Hematopoietic multipotent progenitor cell treated with erythropoietin and hydrocortisone succinate and interleukin-3 and kit ligand, for 4 days (in vitro differentiated cells): Measurements from ENCODE around the gene RFX4.
"Not testable (repeated sequence)": the region's sequence is repeated elsewhere in the genome, so short reads cannot be mapped to it uniquely, and the experiment has no call there.

ENCODE experiments used
- DNase-seq: peaks from one replicate; pipeline ENCODE4 v3.0.0-alpha.2; 2015

The RFX4 gene

DNA sequence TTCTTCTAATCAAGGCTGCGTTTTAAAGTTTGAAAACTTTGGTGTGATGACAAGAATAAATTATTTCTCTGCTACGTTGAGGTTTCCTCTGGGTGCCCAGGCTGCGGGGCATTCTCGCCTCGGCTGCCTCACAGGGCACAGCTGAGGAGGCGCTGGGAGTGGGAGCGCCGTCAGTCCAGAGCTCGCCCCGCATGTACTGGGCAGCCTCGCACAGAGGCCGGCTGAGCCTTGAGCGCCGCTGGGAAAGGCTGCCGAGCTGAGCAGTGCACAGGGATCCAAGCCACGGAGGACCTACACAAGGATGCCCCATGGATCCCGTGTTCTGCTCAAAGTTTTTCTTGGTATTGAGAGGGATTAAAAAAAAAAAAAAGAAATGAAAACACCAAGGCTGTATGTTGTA is 11.6 kb downstream of the RFX4 start:
- no peak for DNase-seq

DNA sequence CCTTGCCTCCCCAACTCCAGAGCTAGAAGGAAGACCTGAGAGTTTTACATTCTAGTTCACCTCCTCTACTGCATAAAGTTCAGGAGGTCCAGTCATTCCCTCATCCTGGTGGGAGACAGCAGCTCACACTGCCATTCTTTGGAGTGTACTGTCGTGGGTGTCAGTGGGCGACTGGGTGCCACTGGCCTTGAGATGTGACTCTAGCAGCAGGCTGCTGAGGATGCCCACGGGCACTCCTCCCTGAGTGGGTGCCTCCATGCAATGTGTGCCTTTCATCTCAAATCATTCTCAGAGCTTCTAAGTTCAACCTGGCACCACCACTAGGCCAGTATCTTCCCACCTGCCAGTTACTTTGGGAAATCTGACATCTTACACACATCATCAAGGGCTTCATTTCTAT is 12.5 kb downstream of the RFX4 start:
- no peak for DNase-seq

DNA sequence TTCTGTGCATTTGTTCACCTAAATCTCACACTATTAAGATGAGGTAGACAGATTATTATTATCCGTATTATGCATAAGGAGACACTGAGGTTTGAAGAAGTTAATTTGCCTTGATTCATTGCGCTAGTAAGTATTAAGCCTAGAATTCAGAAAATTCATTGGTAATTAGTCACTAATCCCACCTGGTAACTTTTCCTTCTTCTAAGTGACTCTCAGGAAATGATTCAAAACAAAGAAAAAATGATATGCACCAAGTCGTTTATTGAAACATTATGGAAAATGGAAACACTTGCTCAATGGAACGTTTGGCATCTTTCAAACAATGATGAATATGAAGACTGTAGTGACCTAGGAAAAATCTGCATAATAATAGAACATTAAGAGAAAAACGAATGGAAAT is 15.2 kb downstream of the RFX4 start:
- no peak for DNase-seq

DNA sequence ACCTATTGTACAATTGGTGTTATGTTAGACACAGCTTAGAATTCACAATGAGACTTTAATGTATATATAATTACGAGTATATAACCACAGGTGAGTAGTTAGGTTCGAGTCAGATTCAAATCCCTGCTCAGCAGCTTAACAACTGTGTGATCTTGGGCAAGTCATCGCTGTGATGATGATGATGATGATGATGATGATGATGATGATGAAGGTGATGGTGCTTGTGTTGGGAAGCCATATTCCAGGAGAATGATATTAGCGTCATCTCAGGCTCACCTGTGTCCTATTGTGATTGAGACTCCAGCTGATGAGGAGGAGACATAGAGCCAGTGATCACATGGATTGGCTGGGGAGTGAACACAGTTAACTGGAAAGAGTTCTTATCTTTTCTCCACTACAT is 16.5 kb downstream of the RFX4 start:
- no peak for DNase-seq

DNA sequence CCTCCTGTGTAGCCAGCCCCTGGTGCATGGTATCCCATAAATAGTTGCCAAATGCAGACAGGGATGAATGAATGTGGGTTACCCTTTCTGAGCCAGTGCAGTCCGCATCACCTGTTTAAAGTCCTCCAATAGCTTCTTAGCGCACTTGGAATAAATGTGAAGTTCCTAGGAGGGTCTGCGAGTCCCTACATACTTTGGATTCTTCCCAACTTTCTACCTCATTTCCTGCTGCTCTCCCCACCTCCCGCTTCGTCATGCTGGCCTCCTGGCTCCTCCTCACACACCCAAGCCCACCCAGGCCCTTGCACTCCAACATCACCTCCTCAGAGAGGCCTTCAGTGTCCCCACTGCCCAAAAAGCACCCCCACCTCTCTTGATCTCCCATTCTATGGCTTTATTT is 17.7 kb downstream of the RFX4 start:
- no peak for DNase-seq

DNA sequence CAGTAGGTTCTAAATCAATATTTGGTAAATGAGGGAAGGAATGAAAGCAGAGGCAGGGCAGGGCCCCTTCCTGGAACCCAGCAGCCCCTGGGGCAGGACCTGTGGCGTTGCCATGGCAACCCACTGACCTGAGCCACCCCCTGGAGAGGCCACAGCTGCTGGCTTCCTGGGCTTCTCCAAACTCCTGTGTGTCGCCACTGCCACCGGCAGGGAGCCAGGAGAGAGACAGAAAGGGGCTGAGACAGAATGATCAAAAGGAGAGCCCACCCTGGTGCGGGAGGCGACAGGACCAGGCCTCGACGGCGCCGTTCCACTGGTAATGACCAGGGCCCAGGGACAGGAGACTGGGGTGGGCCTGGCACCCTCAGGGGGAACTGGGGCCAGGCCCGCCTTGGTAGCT is 18.2 kb downstream of the RFX4 start:
- DNase-seq: no peak

DNA sequence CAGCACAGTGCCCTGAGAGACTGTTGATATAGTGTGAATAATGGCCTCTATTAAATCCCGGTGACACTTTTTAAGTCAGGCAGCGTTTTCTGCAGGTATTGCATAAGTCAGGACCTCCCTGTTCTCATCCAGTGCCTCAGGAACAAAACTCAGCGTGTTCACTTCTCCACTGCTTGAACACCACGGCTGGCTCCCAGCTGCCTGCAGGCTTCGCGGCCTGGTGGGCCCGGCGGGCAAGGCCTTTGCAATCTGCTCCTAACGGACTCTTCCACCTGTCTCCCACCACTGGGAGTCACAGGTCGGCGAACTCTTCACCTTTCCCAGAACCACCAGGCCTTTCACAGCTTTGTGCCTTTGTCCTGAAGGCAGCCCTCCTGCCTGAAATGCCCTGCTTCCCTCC is 18.7 kb downstream of the RFX4 start:
- DNase-seq: no peak

DNA sequence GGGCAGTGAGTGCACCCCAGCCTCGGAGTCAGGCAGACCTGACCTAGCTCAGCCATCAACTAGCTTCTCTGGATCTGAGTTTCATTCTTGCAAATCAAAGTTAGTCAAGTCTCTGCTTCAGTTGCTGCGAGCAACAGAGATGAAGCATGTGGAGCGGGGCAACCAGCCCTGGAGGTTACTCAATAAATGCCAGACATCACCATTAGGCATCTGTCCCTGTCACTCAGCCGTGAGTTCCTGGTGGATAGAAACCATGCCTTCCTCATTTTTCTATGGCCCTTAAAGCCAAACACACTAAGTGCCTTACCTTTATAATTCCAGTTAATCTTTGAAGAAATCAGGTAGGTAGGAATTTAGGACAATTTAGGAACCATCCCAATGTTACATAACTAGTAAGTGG is 19.3 kb downstream of the RFX4 start:
- no peak for DNase-seq

DNA sequence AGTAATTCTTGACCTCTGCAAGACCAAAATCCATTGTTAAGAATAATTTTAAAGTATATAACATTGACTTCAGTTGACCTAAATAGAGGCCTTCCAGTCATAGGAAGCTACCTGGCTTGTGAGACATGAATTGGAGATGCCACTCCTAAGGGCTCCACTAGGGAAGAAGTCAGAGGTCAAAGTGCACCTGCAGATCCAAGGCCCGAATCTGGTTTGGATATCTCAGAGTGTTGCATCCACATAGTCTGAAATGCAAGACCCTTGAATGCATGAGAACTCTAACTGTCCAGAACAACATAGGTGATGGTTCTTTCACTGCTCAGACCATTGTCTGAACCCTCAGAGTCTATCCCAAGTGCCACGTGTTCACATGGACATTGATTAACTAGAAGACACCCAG is 22.4 kb downstream of the RFX4 start:
- DNase-seq: no peak

DNA sequence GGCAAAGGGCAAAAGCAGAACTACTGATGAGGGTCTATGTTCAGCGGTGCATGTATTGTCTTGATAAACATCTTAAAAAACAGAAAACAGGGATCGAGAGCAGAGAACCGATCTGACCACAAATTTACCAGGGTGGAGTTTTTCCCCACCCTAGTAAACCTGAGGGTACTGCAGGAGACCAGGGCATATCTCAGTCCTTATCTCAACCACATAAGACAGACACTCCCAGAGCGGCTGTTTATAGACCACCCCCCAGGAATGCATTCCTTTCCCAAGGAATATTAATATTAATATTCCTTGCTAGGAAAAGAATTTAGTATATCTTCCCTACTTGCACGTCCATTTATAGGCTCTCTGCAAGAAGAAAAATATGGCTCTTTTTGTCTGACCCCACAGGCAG is 37.8 kb downstream of the RFX4 start:
- DNase-seq: not testable (repeated sequence)

DNA sequence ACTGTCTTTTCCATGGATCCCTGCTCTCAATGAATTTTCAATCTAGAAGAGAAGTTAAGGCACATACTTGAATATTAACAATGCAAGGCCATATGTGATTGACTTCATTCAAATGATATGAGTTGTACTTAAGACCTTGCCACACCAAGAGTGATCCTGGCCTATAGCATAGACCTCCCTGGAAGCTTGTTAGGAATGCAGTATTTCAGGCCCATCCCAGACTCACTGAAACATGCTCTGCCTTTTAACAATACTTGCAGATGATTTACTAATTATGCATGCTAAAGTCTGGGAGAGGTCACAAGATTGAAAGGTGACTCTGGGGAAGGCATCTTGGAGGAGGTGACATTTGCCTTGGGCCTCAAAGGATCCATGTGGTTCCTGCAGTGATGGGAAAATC is 43.2 kb downstream of the RFX4 start:
- no peak for DNase-seq

DNA sequence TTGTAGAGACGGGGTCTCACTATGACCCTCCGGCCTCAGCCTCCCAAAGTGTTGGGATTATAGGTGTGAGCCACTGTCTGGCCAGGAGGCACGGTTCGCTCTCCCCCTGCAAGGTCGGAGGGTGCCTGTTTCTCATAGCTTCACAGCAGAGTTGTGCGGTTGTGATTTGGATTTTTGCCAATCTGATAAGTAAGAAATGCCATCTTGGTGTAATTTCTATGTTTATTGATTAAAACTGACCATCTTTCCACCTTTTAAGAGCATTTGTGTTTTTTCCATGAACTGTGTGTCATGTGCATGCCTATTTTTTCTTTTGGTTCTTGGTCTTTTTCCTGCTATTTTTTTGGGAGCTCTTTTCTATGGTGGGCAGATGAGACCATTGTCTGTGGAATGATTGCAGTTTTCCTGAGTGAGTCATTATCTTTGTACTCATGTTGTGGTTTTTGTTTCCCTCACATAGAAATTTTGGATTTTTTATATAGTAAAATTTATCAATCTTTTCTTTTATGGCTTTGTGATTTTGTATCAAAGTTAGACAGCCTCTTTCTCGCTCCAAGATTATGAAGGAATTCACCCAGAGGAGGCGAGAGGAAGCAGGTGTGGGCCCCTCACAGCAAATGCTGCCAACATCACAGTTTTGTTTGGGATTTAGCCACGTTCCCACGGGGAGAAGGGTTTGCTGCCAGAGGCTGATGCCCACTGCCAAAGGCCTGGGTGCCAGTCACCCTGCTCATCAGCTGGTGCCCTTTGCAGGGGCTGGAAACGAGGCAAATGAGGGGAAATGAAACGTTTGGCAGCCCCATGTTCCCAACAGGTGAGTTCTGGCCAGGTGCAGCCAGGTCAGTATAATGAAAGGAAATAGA is 47.2 kb downstream of the RFX4 start:
- DNase-seq: peak; percentile 7

DNA sequence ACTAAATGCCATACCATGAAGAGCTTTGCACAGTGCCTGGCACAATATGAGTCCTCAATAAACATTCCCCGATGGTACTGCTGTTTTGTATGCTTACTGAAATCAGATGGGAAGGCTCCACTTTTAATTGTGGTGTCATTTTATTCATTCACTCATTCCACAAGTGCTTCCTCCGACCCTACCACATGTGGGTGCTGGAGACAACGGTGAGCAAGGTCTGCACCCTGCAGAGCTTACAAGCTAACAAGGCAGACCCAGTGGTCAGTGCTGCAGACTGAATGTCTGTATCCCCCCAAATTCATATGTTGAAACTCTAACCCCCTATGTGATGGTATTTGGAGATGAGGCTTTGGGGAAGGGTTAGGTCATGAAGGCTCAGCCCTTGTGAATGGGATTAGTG is 48.3 kb downstream of the RFX4 start:
- no peak for DNase-seq

DNA sequence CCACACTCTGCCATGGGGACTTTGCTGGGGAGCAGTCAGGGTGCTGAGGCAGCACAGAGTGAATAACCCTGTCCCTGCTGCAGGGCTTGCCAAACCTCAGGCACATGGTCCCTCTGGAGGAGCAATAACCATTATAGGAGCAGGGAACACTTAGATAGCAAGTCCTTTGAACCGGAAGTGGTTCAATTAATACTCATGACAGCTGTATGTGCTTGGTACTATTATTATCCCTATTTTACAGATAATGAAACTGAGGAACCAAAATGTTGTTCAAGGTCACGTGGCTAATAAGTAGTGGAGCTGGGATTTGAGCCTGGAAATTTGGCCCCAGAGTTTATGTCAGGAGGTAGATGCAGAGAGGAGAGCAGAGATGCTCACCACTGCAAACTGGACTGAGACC is 49.0 kb downstream of the RFX4 start:
- DNase-seq: no peak

DNA sequence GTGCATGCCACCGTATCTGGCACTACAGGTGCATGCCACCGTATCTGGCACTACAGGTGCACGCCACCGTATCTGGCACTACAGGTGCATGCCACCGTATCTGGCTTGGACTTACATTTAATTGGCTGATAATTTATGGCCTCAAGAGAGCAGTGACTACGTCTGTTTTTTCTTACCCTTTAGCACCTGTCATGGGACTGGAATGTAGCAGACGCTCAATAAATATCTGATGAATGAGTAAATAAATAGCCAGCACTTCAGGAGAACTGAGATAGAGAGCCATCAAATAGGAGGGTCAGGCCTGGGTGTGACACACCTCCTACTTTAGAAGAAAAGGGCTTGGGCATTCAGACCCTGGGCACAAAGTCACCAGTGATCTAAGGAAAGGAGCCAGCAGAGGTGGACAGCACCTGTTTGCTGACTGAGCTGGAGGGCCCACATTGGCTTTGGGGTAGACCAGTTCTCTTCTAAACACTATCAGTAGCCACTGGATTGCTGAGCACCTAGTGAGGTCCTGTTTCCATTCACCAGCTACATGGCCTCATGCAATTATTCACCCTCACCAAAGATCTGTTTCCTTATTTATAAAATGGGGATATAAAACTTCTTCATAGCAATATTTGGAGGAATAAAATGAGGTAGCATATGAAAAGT is 50.1 kb downstream of the RFX4 start:
- DNase-seq: no peak

DNA sequence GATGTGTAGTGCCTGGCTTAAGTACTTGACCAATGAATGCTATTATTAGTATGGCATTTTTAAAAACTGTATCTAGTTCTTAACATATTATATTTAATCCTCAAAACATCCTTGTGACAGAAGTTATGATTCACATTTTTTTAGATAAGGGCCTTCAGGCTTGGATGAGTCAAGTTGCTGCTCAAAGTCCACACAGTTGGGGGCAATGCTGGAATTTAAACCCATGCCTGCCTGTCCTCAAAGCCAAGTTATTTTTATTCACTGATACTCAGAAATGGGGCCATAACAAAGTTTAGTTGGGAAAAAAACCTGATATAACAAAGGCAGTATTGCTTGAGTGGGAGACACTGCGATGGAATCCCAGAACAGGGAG is 50.6 kb downstream of the RFX4 start:
- DNase-seq: no peak

DNA sequence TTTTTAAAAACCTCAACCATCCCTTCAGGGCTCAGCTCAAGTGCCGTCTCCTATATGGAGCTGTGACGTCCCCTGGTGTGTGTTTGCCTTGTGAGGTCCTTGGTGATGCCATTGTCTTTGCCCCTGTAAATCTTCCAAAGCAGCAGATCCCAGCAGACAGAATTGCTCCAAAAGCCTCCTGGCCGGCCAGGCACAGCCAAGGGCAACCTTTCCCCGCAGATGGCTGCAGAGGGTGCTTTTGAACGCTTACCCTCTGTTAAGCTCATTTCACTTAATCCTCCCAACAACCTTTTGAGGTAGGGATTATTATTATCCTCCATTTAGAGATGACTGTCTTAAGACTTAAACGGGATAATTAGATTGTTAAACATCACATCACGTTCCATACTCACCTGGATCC is 51.4 kb downstream of the RFX4 start:
- DNase-seq: no peak

DNA sequence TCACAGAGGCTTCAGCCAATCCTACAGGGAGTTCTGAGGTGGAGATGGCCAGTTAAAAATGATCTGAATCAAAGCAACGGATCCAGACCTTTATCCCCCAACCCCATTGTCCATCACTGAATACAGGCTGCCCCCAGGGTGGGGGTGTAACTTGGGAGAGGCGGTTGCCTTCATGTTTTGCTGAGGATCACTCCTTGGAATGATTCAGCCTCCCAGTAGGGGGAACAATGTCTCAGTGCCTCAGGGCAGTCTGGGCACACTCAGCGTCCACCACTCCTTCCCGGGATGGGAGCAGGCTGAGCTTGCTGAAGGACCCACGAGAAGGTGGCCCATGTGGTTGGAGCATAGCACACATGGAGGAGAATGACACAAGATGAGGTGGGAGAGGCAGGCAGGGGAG is 60.2 kb downstream of the RFX4 start:
- DNase-seq: no peak

DNA sequence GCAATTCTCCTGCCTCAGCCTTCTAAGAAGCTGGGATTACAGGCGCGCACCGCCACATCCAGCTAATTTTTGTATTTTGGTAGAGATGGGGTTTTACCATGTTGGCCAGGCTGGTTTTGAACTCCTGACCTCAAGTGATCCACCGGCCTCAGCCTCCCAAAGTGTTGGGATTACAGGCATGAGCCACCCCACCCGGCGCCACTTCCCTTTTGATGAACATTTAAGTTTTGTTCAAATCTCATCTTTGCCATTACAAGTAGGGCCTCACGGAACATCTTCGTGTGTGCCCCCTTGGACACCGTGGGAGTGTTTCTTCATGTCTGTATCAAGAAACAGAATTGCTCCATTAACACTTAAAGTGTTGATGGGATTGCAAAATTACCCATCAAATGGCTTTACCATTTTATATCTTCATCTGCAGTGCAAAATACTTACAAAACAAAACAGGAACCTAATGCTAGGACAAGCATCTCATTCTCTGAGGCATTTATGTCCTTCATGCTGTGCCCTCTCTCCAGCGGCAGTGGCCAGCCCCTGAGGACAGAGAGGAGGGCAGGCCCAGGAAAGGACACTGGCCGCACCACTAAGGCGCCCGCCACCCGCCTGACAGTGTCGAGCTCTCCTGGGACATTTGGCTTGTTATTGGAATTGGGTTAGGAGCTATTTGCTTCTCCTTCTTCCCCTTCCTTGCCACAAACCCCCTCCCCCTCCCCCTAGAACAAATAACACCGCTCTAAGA is 61.7 kb downstream of the RFX4 start:
- no peak for DNase-seq

DNA sequence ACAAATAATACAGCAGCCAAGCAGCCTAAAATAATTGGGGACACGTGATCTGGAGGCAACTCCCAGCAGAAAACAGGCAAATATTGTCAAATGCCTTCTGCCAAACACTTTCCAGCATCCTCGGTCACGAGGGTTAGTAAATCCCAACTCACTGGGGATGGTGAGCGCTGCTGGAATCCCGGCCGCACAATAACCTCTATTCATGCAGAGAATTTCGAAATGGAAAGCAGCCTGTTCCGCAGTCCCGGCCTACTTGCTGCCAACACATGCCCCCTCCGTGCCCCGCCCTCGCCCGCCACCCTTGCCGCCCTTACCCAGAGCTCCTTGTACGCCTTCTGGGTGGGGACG is 62.2 kb downstream of the RFX4 start:
- DNase-seq: no peak

DNA sequence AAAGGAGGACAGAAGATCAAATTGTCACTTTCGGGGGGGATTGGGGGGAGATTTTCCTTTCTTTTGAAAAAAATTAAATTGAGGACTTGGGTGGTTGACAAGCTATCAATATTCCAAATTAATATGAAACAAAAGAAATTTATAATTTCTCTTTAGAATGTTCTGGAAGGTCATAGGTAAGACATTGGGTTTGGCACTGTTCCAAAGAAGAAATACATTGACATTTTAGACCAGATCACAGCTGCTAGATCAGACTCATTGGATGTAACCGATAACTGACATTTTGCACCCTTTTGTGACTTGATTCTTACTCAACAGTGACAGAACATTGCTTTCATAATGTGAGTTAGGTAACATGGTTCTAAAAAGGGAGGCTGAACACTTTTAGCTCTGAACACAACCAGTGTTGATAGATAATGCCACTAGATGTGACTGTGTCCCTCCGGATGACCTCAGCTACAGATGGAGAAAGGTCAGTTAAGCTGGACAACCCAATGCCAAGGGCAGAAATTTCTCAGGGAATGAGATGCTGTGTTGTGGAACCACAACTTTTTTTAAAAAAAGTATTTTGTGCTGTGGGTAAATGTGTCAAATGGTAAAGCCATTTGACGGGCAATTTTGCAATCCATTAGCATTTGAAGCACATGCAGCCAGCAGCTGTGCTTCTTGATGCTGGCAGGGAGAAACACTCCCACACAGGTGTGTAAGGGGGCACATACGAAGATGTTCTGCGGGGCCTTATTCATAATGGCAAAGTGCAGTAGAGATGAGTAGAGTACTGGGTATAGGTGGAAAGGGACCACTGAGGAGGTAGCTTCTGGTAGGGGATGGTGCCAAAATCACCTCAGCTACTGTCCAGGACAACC is 62.9 kb downstream of the RFX4 start:
- no peak for DNase-seq

DNA sequence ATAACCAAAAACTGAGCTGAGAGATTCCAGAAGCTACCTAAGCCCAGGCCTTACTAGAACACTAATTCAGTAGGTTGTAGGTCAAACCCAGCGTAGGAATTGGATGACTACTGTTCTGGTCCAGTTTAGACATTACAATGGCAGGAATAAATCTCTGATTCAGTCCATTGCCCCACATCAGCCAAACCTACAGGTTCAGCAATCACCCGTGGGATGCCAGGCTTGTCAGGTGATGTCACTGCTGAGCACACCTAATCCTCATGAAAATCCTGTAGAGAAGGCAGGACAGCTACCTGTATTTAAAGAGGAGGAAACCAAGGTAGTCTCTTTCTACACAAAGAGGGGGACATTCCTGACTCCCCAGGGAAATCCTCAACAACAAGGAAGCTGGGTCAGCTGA is 63.7 kb downstream of the RFX4 start:
- DNase-seq: no peak

DNA sequence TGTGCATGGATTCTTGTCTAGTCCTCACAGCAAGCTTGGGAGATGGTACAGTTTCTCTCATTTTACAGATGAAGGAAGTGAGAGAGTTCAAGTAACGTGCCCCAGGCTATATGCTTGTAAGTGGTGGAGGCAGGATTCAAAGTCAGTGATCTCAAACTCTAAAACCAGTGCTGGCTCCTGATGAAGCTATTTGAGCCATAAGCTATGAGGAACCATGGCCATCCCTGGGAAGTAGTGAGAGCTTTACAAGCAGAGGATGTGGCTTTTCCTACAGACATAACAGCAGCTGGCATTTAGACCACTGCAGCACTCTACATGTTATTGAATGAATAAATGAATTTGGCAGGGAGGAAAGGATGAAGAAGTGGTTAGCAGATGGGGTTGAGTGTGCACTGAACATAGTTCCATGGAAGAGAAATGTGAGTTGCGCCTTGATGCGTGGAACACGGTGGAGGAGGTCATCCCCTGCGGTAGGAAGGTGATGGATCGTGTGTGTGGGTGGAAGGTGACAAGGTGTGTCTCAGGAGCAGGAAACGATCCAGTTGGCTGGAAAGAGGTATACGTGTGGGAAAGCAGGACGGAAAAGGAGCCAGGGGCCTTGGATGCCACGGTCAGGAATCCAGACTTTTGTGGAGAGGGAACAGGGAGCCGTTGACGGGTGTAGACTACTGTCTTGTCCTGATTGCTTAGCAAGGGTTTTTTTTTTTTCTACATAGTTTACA is 65.2 kb downstream of the RFX4 start:
- no peak for DNase-seq
